Measurements from ENCODE around the gene PPM1D.
"Not testable (repeated sequence)": the region's sequence is repeated elsewhere in the genome, so short reads cannot be mapped to it uniquely, and the experiment has no call there.

PPM1D gene

DNA sequence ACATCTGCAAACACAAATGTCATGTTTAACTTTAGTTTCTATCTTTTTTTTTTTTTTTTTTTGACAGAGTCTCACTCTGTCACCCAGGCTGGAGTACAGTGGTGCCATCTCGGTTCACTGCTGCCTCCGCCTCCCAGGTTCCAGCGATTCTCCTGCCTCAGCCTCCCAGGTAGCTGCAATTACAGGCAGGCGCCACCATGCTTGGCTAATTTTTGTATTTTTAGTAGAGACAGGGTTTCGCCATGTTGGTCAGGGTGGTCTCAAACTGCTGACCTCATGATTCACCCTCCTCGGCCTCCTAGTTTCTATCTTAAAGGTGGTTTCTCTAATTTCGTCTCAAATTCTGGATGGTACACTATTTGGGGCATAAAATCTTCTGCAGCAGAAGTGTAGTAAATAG lies 5.8 kb upstream of the PPM1D start:
- not testable (repeated sequence) for DNase-seq (ENCODE audit: low read depth)

DNA sequence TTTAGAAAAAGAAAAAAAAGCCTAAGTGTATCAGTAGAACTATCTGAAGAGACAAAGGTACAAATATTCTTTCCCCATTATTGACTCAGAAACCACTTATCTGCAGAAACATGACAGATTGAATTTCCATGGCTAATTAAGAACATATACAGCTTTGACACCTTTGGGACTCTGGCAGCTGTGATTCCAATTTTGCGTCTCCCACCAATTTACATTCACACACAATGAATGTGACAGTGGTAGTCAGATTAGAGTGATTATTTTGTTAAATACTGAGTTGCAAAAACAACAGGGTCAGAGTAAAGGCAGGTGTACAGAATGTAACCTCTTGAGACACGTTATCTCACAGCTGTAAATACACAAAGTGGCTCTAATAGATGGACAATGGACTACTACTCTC lies 5.3 kb upstream of the PPM1D start:
- no peak for DNase-seq (ENCODE audit: low read depth)

DNA sequence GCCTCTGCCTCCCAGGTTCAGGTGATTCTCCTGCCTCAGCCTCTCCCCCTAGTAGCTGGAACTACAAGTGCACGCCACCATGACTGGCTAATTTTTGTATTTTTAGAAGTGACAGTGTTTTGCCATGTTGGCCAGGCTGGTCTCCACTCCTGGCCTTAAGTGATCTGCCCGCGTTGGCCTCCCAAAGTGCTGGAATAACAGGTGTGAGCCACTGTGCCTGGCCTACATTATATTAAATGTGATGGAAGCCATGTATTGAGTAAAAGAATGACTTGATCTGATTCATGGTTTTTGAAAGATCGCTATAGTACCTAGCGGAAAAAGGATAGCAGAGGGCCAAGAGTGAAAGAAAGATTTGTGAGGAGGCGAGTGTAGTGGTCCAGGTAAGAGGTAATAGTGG lies 2.7 kb upstream of the PPM1D start:
- no peak for DNase-seq (ENCODE audit: low read depth)

DNA sequence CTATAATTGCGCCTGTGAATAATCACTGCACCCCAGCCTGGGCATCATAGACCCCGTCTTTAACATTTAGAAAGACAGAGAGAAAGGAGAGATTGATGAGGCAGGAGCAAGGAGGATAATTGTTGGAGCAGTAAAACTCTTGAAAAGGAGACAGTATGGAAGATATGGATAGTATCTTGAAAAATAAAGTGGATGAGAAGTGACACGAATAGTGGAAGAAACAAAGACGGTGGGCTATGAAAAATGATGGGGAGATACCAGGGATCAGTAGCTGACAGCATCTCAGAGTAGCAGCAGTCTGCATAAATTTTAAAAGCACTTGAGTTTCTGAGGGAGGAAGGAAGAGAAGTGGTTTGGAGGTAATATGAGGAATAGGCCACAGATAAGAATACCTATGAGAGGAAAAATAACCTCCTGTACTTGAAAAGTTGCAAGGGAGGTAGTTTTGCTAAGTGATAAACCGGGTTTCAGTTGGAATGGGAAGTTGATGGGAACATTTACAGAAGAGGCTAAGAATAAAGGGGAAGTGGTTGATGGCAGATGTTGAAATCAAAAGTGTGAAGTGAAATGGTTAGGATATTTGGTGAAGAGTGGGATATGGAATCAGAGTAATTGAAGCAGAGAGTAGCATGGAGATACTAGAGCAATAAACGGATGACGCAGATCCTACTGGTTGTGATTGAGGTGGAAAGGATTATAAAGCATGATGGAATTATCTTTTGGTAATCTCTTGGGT lies 1.8 kb upstream of the PPM1D start:
- no peak for DNase-seq (ENCODE audit: low read depth)

DNA sequence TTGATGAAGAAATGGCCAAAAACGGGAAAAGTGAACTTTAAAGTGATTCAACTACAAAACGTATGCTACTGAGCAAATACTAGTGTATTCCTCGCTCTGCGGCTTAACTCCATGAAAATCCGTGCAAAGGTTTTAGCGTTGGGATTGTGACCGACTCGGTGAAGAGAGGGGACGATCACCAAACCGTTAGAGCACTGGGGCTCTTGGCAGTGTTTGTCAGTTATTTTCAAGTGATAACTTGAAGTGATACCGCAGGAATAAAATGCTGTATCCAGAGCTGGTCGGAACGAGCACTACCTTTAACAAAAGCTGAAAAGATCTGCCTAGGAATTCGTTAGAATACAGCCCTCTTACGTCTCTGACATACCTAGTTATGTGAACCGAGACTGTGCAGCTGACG lies 773 bp upstream of the PPM1D start:
- no peak for DNase-seq (ENCODE audit: low read depth)

DNA sequence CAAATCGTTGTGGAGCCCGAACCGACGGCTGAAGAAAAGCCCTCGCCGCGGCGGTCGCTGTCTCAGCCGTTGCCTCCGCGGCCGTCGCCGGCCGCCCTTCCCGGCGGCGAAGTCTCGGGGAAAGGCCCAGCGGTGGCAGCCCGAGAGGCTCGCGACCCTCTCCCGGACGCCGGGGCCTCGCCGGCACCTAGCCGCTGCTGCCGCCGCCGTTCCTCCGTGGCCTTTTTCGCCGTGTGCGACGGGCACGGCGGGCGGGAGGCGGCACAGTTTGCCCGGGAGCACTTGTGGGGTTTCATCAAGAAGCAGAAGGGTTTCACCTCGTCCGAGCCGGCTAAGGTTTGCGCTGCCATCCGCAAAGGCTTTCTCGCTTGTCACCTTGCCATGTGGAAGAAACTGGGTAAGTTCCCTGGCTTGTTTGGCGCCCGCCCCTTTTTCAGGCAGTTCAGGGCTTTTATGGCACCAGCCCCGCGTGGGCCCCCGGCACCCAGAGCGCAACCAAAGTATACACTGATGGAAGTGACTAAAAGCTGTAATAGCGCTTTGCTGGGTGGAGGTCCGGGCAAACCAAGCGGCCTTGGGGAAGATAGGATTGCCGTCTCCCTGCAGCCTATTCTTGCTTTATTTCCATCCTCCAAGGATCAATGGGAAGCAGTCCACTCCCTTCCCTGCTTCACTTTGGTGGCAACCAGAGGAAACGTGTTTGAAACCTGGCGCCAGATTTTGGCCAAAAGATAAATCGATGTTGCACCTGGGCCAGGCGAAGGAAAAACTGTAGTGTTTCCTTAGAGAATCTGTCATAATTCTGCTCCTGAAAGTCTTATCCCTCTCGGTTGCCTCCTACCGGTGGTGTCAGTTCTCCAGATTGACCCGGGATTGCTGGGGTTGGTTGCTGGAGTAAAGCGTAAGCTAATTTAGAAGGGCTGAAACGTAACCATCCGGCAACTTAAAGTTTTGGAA lies 775 bp downstream of the PPM1D start:
- DNase-seq (ENCODE audit: low read depth) = peak; percentile 30

DNA sequence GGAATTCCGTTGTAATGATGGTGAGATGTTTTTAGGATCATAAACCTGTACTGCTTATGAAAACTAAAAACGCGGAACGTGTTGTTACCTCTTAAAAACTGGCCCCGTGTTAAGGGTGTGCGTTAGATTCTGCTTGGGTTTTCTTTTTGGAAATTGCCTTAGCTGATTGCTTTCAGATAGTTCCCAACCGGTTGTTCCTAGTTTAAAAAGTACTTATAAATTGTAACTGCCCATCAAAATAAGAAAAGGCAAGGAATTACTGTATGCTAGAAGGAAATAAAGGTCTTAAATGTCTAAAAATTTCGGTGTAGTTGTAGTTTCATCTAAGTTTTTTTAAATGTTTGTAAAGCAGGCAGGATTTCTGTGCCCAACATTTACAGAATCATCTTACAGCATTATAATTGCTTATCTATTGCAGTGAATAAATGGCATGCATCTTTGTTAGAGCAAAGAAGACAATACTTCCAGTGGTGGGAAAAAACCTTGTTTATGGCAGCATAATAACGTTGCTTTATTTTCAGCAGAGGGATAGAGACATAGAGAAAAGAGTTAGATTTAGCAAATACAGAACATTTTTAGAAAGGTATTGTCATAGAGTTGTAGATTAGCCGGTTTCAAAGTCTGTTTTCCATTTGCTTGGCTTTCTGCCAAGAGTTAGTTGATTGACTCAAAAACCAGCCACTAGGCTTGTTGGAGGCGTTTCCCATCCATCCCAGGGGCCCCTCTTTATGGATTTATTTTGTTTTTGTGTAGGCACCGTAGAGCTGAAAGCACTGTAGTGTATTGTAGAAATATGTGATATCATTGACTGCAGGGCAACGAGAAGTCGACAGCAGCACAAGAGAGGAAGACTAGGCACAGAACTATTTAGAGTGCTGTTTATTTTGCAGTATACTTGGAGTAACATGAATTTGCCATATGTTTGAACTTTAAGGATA lies 1.7 kb downstream of the PPM1D start:
- no peak for DNase-seq (ENCODE audit: low read depth)

DNA sequence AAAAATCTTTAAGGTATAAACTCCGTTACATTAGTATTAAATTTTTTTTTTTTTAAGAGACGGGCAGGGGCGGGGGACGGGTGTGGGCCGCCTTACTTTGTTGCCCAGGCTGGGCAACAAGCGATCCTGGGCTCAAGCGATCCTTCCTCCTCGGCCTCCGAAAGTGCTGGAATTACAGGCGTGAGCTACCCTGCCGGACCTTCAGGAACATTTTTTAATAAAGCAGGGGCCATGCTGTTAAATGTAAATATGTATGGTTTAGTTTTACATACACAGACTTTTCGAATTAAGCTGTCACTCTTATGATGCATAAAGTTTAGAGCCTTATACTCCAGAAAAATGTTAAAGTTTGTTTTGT lies 2.4 kb downstream of the PPM1D start:
- DNase-seq (ENCODE audit: low read depth) = no peak

DNA sequence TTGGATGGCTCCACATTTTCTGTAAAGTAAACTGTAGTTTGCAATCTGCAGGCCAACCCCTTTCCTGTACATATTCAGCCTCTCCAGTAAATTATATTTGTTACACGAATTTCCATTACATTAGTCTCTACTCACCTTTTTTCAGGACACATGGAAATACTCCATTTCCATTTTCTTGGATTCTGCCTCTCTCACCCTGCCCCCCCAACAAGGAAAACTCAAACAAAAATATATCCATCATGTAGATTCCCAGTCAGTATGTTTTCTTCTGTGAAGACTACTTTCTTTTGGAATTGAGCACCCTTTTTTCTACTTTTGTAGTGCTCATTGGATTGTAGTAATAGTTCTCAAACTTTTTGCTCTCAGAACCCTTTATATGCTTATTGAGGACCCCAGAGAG lies 2.9 kb downstream of the PPM1D start:
- DNase-seq (ENCODE audit: low read depth) = no peak

DNA sequence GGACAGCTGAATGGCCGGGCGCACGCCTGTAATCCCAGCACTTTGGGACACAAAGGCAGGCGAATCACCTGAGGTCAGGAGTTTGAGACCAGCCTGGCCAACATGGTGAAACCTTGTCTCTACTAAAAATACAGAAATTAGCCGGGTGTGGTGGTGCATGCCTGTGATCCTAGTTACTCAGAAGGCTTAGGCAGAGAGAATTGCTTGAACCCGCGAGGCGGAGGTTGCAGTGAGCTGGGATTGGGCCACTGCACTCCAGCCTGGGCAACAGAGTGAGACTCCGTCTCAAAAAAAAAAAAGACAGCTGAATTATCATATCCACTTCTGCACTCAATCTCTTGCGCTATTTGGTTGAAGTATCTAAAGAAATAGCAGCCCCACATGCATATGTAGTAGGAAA lies 3.5 kb downstream of the PPM1D start:
- DNase-seq (ENCODE audit: low read depth) = not testable (repeated sequence)

DNA sequence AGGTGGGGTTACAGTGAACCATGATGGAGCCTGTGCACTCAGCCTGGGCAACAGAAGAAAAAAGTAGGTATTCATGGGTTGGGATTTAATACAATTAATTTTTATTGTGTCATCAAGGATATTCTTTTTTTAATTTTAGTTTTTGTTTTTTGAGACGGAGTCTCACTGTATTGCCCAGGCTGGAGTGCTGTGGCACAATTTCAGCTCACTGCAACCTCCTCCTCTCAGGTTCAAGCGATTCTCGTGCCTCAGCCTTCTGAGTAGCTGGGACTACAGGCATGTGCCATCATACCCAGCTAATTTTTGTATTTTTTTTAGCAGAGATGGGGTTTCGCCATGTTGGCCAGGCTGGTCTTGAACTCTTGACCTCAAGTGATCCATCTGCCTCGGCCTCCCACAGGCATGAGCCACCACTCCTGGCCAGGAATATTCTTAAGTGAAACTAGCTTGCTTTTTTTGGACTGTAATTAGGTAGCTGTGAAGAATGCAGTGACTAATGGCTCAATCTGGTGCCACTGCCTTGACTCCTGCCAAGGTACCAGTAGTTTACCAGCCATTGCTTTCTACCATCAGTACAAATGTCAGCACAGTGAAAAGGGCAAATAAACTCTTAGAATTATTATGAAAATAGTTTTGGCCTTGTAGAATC lies 4.8 kb downstream of the PPM1D start:
- DNase-seq (ENCODE audit: low read depth) = no peak

DNA sequence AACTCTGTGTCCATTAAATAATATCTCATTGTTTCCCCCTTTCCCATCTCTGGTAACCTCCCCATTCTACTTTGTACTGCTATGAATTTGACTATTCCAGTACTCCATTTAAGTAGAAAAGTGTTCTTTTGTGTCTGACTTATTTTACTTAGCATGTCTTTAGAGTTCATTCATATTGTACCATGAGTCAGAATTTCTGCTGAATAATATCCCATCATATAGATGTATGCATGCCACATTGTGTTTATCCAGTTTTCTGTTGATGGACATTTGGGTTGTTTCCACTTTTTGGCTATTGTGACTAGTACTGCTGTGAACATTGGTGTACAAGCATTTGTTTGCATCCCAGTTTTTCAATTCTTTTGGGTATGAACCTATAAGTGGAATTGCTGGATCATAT lies 6.0 kb downstream of the PPM1D start:
- DNase-seq (ENCODE audit: low read depth) = no peak

DNA sequence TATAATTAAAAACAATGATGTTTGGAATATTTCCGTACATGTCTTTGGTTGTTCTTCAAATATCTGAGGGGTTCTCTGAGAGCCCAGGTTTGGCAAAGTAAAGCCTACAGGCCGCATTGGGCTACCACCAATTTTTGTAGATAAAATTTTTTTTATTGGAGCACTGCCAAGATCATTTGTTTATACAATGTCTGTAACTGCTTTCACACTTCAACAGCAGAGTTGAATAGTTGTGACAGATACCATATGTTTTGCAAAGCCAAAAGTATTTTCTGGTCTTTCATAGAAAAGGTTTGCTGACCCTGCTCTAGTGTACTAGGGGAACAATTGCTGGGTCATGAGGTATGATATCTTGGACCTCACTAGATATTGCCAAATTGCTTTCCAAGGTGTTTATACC lies 10.5 kb downstream of the PPM1D start:
- DNase-seq (ENCODE audit: low read depth) = no peak

DNA sequence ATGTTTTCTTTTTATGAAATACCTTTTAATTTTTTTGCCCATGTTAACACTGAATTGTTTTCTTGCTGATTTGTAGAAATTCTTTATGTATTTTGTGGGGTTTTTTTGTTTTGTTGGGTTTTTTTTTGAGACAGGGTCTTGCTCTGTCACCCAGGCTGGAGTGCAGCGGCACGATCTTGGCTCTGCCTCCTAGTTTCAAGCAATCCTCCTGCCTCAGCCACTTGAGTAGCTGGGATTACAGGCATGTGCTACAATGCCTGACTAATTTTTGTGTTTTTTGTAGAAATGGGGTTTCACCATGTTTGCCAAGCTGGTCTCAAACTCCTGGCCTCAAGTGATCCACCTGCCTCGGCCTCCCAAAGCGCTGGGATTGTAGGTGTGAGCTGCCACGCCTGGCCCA lies 11.3 kb downstream of the PPM1D start:
- DNase-seq (ENCODE audit: low read depth) = not testable (repeated sequence)

DNA sequence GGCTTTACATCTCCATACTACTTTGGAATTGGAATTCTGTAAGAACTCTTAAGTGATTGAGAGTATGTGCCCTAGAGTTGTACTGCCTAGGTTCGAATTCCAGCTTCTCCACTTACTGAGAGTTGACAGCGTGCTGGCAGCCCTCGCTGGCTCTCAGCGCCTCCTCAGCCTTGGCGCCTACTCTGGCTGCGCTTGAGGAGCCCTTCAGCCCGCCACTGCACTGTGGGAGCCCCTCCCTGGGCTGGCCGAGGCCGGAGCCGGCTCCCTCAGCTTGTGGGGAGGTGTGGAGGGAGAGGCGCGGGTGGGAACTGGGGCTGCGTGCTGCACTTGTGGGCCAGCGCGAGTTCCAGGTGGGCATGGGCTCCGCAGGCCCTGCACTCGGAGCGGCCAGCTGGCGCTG lies 13.3 kb downstream of the PPM1D start:
- no peak for DNase-seq (ENCODE audit: low read depth)

DNA sequence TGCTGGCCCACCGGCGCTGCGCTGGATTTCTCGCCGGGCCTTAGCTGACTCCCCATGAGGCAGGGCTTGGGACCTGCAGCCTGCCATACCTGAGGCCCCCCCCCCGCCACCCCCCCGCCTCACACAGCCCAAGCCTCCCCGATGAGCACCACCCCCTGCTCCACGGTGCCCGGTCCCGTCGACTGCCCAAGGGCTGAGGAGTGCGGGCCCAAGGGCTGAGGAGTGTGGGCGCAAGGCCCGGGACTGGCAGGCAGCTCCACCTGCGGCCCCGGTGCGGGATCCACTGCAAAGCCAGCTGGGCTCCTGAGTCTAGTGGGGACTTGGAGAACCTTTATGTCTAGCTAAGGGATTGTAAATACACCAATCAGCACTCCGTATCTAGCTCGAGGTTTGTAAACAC lies 13.8 kb downstream of the PPM1D start:
- not testable (repeated sequence) for DNase-seq (ENCODE audit: low read depth)

DNA sequence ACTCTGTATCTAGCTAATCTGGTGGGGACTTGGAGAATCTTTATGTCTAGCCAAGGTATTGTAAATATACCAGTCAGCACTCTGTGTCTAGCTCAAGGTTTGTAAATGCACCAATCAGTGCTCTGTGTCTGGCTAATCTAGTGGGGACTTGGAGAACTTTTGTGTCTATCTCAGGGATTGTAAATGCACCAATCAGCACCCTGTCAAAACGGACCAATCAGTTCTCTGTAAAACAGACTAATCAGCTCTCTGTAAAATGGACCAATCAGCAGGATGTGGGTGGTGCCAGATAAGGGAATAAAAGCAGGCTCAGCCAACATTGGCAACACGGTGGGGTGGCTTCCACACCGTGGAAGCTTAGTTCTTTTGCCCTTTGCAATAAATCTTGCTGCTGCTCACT lies 14.3 kb downstream of the PPM1D start:
- not testable (repeated sequence) for DNase-seq (ENCODE audit: low read depth)

DNA sequence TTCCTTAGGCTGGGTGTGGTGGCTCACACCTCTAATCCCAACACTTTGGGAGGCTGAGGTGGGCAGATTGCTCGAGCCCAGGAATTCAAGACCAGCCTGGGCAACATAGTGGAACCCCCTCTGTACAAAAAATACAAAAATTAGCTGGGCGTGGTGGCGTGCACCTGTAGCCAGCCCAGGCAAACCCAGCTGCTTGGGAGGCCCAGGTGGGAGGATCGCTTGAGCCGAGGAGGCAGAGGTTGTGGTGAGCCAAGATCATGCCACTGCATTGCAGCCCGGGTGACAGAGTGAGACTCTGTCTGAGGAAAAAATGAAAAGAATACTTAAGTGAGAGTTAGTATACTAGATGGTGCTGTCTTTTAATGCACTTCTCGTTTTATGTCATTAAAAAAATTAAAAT lies 15.1 kb downstream of the PPM1D start:
- no peak for DNase-seq (ENCODE audit: low read depth)

DNA sequence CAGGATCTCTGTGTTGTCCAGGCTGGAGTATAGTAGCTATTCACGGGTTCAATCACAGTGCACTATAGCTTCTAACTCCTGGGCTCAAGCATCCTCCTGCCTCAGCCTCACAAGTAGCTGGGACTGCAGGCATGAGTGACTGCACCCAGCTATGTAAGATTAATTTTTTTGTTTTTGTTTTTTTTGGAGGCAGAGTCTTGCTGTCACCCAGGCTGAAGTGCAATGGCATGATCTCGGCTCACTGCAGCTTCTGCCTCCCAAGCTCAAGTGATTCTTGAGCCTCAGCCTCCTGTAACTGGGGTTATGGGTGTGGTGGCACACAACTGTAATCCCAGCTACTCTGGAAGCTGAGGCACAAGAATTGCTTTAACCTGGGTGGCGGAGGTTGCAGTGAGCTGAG lies 15.8 kb downstream of the PPM1D start:
- no peak for DNase-seq (ENCODE audit: low read depth)

DNA sequence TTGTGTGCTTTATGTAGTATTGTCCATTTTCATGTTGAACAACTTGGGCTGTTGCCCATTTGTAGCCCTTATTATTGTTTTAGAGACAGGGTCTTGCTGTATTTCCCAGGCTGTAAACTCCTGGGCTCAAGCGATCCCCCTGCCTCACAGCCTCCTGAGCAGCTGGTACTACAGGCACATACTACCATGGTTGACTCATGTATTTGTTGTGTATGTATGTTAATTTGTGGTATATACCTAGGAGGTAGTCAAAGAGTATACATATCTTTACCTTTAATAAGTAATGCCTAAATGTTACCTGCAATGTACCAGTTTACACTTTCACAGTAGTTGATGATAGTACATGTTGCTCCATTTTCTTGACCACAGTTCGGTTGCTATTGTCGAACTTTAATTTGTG lies 18.1 kb downstream of the PPM1D start:
- no peak for DNase-seq (ENCODE audit: low read depth)

DNA sequence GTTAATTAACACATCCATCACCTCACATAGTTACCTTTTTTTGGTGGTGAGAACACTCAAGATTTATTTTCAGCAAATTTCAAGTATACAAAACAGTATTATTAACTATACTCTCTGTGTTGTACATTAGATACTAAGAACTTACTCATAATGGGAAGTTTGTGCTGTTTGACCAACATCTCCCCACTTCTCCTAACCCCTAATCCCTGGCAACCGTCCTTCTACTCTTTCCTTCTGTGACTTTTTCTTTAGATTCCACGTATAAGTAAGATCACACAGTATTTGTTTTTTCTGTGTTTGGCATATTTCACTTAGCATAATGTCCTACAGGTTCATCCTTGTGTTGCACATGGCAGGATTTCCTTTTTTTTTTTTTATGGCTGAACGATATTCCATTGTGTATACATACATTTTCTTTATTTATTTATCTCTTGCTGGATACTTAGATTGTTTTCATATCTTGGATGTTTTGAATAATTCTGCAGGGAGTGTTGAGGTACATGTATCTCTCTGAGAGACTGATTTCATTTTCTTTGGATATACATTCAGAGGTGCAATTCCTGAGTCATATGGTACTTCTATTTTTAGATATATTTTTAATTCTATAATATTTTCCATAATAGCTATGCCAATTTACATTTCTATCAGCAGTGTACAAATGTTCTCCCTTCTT lies 19.0 kb downstream of the PPM1D start:
- DNase-seq (ENCODE audit: low read depth) = no peak

Measured in activated gamma-delta T cell treated with anti-CD3 and anti-CD28 coated beads, Interleukin-2, amount 50 U/mL, for 16 hours (primary cell).